Ishikawa (cell line): ENCODE data around the gene DPYSL5.

Source experiments
- CEBPB ChIP-seq: IDR thresholded peaks from 2 replicates; pipeline ENCODE4 v1.6.1; 2012
- CREB1 ChIP-seq: IDR thresholded peaks from 2 replicates; pipeline ENCODE4 v1.6.1; 2012; ENCODE audit warnings: low read depth
- EGR1 ChIP-seq: IDR thresholded peaks from 2 replicates; pipeline ENCODE4 v1.6.1; 2012
- EP300 ChIP-seq: IDR thresholded peaks from 2 replicates; pipeline ENCODE4 v1.6.1; 2012; ENCODE audit warnings: borderline replicate concordance
- FOXM1 ChIP-seq: IDR thresholded peaks from 2 replicates; pipeline ENCODE4 v1.6.1; 2012; ENCODE audit warnings: low read depth, borderline replicate concordance
- NFIC ChIP-seq: IDR thresholded peaks from 2 replicates; pipeline ENCODE4 v1.6.1; 2012
- RAD21 ChIP-seq: IDR thresholded peaks from 2 replicates; pipeline ENCODE4 v1.6.1; 2012; ENCODE audit warnings: low read depth
- TAF1 ChIP-seq: IDR thresholded peaks from 2 replicates; pipeline ENCODE4 v1.6.1; 2012; ENCODE audit warnings: low read depth, mild to moderate bottlenecking
- TCF12 ChIP-seq: IDR thresholded peaks from 2 replicates; pipeline ENCODE4 v1.6.1; 2012; ENCODE audit warnings: low read depth
- TEAD4 ChIP-seq: IDR thresholded peaks from 2 replicates; pipeline ENCODE4 v1.6.1; 2012
- YY1 ChIP-seq: IDR thresholded peaks from 2 replicates; pipeline ENCODE4 v1.6.1; 2012; ENCODE audit warnings: low read depth
- ZBTB7A ChIP-seq: IDR thresholded peaks from 2 replicates; pipeline ENCODE4 v1.6.1; 2012; ENCODE audit warnings: low read depth
- TF ChIP-seq, protein P1 (sequence below): IDR thresholded peaks from 2 replicates; pipeline ENCODE4 v1.6.1; 2012
- TF ChIP-seq, protein P2 (sequence below): IDR thresholded peaks from 2 replicates; pipeline ENCODE4 v1.6.1; 2012
- TF ChIP-seq, protein P3 (sequence below): IDR thresholded peaks from 2 replicates; pipeline ENCODE4 v1.6.1; 2012; ENCODE audit warnings: low read depth, mild to moderate bottlenecking

Gene DPYSL5

DNA sequence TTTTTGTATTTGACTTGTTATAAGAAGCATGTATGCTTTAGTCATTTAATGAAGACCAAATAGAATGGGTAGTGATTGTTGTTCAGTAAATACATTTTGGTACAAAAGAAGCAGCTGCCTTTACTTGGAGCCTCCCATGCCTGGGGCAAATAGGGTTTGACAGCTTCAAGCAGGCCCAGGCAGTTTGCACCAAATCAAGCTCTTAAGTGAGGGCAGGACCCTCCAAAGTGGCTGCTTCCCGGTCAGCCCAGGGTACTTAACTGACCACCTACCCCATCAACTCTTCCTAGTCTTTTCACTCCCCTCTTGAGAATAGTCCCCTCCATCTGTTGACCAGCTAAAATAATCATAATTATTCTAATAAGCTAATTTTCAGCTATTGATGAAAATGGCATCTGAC lies 127.7 kb downstream of the DPYSL5 start:
- no peak for TF ChIP-seq CEBPB
- TF ChIP-seq, protein P1, sequence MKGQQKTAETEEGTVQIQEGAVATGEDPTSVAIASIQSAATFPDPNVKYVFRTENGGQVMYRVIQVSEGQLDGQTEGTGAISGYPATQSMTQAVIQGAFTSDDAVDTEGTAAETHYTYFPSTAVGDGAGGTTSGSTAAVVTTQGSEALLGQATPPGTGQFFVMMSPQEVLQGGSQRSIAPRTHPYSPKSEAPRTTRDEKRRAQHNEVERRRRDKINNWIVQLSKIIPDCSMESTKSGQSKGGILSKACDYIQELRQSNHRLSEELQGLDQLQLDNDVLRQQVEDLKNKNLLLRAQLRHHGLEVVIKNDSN = no peak
- no peak for TF ChIP-seq ZBTB7A
- TF ChIP-seq, protein P2, sequence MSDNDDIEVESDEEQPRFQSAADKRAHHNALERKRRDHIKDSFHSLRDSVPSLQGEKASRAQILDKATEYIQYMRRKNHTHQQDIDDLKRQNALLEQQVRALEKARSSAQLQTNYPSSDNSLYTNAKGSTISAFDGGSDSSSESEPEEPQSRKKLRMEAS = no peak
- no peak for TF ChIP-seq RAD21
- no peak for TF ChIP-seq EGR1
- no peak for TF ChIP-seq TEAD4
- TF ChIP-seq TAF1 = no peak

DNA sequence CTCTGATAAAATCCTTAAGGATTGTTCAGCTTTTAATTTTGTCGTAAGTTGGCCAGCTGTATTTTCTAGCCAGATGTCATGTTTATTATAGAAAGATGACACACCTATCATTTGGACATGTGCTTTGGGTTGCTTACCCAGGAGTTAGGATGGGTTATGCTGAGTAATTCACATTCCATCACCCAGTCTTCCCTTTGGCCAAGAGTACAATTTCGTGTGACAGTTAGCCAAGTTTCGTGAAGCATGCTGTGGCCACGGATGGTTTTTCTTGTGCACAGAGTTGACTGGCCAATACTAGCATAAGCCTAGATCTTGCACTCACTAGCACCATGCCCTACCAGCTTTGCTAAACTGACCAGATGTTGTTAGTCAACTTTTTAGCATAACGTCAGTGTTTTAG lies 128.3 kb downstream of the DPYSL5 start:
- no peak for TF ChIP-seq CREB1
- TF ChIP-seq FOXM1 = no peak
- no peak for TF ChIP-seq EGR1
- TF ChIP-seq TCF12 = no peak
- TF ChIP-seq TEAD4 = no peak
- no peak for TF ChIP-seq NFIC
- no peak for TF ChIP-seq EP300
- TF ChIP-seq TAF1 = no peak
- TF ChIP-seq, protein P1 = no peak
- TF ChIP-seq, protein P3, sequence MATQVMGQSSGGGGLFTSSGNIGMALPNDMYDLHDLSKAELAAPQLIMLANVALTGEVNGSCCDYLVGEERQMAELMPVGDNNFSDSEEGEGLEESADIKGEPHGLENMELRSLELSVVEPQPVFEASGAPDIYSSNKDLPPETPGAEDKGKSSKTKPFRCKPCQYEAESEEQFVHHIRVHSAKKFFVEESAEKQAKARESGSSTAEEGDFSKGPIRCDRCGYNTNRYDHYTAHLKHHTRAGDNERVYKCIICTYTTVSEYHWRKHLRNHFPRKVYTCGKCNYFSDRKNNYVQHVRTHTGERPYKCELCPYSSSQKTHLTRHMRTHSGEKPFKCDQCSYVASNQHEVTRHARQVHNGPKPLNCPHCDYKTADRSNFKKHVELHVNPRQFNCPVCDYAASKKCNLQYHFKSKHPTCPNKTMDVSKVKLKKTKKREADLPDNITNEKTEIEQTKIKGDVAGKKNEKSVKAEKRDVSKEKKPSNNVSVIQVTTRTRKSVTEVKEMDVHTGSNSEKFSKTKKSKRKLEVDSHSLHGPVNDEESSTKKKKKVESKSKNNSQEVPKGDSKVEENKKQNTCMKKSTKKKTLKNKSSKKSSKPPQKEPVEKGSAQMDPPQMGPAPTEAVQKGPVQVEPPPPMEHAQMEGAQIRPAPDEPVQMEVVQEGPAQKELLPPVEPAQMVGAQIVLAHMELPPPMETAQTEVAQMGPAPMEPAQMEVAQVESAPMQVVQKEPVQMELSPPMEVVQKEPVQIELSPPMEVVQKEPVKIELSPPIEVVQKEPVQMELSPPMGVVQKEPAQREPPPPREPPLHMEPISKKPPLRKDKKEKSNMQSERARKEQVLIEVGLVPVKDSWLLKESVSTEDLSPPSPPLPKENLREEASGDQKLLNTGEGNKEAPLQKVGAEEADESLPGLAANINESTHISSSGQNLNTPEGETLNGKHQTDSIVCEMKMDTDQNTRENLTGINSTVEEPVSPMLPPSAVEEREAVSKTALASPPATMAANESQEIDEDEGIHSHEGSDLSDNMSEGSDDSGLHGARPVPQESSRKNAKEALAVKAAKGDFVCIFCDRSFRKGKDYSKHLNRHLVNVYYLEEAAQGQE = no peak
- no peak for TF ChIP-seq YY1
- TF ChIP-seq ZBTB7A = no peak
- TF ChIP-seq RAD21 = no peak
- TF ChIP-seq CEBPB = no peak
- TF ChIP-seq, protein P2 = no peak

DNA sequence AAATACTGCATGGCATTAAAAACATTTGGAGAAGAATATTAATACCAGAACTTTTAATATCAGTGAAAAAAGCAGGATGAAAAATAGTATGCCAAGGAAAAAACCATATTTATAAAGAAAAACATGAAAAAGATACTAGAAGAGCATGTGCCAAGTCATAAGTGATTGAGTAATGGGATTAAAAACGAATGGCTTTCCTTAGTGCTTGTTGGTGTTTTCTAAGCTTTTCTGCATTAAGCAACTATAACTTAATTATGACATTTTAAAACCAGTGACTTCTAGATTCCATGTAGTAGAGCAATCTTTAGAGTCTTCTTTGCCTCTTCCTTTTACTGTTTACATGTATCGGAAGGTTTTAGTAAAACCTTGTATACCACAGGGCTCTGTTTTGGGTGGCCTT lies 129.1 kb downstream of the DPYSL5 start:
- no peak for TF ChIP-seq ZBTB7A
- TF ChIP-seq TEAD4 = no peak
- no peak for TF ChIP-seq CREB1
- TF ChIP-seq EGR1 = no peak
- TF ChIP-seq, protein P3 = no peak
- TF ChIP-seq, protein P1 = no peak

DNA sequence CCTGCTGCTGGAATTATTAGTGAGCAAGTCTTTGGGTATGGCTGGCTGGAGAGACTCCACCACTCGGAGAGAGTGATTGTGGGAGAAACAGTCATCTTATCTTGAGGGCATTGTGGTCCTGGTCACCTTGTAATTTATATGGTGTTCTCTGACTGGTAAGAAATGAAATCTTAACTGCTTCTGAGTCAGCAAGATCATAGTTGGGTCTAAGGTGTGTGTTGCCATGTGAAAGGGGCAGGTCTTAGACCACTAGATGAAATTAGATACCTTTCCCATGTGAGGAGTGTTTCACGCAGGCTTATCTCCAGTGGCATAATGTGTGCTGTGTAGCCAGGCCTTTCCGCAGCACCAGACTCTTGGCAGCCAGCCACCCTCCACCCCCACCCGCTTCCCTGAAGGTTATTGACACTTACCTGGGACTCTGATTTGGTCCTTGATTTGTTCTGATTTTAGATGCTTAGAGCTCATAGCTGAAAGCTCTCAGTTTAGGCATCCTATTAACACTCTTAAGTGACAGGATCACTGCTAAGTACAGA lies 130.2 kb downstream of the DPYSL5 start:
- TF ChIP-seq NFIC = peak; percentile 14; the same call in 1 of the 2 replicates
- TF ChIP-seq CEBPB = no peak
- TF ChIP-seq EGR1 = no peak
- TF ChIP-seq CREB1 = no peak
- TF ChIP-seq EP300 = no peak
- TF ChIP-seq, protein P1 = no peak

DNA sequence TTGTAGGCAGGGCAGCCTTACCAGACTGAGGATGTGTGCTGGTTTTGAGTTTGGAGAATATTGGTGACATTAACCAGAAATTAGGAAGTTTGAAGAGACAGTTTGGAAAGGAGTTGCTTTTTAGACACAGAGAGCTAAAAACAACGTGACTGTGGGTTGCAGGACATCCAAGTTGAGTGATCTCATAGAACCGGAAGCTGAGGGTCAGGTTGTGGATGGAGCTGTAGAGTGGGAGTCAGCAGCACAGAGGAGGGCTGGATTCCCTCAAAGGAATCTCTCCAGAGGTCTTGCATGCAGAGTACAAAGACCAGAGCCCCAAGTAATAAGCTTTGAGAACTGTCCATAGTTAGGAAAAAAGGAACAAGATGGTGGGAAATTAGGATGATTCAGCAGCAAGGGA lies 131.8 kb downstream of the DPYSL5 start:
- TF ChIP-seq, protein P1 = no peak
- TF ChIP-seq, protein P2 = no peak
- no peak for TF ChIP-seq EGR1
